ENCODE results near the gene ZNF660.
"Not testable (repeated sequence)": the region's sequence is repeated elsewhere in the genome, so short reads cannot be mapped to it uniquely, and the experiment has no call there.

Gene ZNF660

GRCh38 chr3:44584646-44585501, at the start of gene ZNF660:
ZNF660 (plus strand) TSS chr3:44584964; CDS start chr3:44594194, 9,230 bp downstream.
- no peak for DNase-seq

DNA sequence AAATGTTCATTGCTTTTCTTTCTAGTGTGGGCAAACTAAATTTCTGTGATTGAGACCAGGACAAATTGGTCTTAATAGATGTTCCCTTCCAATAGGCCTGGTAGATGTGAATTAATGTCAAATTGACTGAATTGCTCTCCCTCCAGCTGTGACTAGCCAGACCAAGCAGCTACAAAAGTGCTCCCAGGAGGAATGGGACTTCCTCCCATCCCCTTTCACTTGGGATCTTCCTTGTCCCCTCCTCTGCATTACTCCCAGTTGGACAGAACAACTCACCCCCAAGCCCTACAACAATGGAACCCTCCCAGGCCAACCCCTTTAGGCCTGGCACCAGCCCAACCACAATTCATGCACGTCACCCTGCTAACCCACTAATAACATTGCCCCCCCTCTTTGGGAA, 49.4 kb upstream of the ZNF660 start:
- DNase-seq: no peak

GRCh38 chr3:44544811-44545210, 40.0 kb upstream of the ZNF660 start:
- DNase-seq: not testable (repeated sequence)

DNA sequence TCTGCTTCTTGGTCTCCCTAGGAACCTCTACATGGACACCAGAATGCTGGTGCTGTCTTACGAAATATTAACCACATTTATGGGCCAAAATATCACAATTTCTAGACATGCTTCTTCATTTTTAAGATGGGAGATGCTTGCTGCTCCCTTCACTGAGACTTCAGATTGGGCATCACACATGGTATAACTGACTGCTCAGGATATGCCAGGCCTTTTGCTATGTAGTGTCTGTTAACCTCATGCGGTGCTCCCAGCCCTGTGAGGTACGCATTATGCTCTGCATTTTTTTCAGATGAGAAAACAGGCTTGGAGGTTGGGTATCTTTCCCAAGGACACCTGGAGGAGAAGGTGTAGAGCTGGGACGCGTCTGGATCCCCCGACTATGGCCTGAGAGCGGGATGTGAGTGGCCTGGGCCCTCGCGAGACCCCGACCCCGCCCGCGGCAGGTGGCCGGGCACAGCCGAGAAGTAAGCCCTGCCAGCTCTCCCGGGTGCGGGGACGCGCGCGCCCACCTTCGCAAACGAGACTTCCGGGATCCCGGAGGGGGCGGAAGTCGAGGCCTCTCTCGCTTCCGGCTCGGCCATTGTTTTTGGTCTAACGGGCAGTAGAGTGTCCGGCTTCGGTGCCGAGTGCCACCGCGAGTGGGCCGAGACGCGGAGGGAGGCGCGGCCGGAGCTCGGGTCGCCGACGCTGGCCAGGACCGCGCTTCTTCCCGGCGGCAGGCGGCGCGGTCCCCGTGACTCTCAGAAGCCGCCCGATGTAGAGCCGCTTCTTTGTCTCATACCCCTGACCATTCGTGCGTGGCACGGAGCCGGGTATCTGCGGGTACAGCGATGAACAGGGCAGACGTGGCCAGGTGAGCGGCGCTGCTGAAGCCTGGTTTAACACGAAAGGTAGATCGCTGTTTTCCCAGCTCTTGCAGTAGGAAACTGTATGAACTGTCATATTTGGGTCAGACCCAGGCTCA, 29.9 kb upstream of the ZNF660 start, which contains the start of gene ZKSCAN7:
ZKSCAN7 (plus strand) TSS at position 568 of the 967 bp plus-strand sequence. CDS start 1,855 bp downstream, outside the sequence.
- peak; percentile 55 for DNase-seq

DNA sequence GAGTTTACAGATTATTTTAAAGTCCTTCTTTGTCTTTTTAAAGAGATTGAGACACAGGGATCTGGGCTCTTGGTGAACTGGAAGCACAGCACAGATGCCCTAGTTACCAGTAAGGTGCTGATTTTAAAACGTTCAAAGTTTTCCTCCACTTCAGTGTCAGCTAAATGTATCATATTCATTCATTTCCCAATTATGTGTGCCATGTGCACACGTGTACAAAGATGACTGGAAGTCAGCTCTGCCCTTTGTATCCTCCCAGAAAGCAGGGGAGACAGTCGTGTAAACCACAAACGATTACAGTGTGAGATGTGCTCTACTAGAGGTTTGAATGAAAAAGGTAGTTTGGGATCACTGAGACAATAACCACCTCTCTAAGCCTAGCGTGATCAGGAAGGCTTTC, 29.0 kb upstream of the ZNF660 start:
- DNase-seq: no peak

- no peak for DNase-seq
Measured at GRCh38 chr3:44557074-44557473, 27.7 kb upstream of the ZNF660 start.

DNA sequence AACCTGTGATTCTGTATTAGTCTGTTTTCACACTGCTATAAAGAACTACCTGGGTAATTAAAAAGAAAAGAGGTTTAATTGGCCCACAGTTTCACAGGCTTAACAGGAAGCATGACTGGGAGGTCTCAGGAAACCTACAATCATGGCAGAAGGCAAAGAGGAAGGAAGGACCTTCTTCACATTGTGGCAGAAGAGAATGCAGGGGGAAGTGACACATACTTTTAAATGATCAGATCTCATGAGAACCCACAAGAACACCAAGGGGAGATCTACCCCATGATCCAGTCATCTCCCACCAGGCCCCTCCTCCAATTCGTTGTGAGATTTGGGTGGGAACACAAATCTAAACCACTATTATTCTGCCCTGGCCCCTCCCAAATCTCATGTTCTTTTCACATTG, 23.7 kb upstream of the ZNF660 start:
- DNase-seq: no peak

DNA sequence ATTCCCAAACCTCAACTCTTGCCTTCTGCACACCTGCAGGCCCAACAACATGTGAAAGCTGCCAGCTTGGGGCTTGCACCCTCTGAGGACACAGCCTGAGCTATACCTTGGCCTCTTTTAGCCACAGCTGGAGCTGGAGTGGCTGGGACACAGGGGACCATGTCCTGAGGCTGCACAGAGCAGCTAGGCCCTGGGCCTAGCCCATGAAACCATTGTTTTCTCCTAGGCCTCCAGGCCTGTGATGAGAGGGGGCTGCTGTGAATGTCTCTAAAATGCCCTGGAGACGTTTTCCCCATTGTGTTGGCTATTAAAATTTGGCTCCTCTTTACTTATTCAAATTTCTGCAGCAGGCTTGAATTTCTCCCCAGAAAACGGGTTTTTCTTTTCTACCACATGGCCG, 22.6 kb upstream of the ZNF660 start:
- DNase-seq: no peak

- no peak for DNase-seq
Measured at GRCh38 chr3:44568561-44568960, 16.2 kb upstream of the ZNF660 start.

DNA sequence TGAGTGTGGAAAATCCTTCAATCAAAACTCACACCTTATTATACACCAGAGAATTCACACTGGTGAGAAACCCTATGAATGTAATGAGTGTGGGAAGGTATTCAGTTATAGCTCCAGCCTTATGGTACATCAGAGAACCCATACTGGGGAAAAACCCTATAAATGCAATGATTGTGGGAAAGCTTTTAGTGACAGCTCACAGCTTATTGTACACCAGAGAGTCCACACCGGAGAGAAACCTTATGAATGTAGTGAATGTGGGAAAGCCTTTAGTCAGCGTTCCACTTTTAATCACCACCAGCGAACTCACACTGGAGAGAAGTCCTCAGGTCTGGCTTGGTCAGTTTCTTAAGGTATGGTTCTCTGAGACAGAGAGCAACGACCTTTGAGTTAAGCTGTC, 13.7 kb upstream of the ZNF660 start:
- no peak for DNase-seq

- DNase-seq: no peak
Measured at GRCh38 chr3:44576613-44577012, 8.2 kb upstream of the ZNF660 start.

GRCh38 chr3:44577354-44577952, 7.3 kb upstream of the ZNF660 start:
- DNase-seq: not testable (repeated sequence)

- not testable (repeated sequence) for DNase-seq
Measured at GRCh38 chr3:44578316-44578715, 6.4 kb upstream of the ZNF660 start.

DNA sequence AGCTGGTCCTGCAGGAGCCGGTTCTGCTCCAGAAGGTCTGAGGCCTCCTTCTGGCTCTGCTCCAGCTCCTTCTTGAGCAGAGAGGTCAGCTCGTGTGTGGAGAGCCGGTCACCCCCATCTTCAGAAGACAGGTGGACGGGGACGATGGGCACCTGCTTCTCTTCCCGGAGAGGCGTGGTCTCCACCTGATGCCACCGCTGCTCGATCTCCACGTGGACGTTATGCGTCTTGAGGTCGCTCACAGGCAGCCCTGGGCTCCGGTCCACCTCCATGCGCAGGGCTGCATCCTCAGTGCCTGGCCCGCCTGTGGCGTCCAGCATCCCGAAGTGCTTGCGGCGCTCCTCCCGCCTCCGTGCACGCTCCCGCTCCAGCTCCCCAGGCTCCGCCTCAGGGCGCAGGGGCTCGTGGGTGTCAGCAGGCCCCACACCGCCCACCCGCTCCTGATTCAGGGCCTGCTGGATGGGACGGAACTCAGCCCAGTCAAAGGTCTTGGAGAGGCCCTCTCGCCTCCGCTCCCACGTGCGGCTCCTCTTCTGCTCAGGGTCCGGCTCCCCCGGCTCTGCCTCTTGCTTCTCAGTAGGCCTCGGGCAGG, 5.7 kb upstream of the ZNF660 start:
- not testable (repeated sequence) for DNase-seq

DNA sequence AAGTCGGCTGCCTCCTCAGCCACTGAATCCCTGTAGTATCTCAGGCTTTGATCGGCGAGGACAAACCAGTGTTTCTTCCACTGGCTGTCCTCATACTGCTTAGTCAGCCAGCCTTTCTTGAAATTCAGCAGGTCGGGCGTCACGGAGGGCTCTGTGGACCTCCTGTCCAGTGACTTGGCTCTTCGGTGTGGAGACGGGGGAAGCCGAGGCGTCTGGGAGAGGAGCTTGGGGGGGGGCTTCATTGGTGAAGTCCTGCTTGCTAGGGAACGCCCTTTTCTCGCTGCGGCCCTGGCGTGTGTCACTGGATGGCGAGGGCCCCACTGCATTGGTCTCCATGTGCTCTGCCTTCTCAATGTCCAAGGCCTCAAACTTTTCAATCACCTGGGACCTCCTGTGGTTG, 5.0 kb upstream of the ZNF660 start:
- DNase-seq: not testable (repeated sequence)

DNA sequence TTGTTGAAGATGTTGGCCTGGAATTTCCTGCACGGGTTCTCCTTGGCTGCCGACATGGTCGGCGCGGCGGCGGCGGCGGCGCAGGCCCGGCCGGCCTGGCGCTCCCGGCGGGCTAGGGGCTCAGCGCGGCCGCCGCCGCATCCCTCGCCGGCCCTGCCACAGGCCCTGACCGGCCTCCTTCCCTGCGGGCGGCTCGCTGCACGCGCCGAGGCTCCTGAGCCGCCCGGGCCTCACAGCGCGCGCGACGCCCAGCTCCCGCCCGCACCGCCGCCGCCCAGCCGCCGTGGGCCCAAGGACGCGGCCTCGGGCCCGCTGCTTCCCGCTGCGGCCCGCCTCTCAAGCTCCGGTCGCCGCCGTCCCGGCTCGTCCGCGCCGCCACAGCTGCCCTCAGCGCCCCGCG, 3.8 kb upstream of the ZNF660 start:
- not testable (repeated sequence) for DNase-seq

DNA sequence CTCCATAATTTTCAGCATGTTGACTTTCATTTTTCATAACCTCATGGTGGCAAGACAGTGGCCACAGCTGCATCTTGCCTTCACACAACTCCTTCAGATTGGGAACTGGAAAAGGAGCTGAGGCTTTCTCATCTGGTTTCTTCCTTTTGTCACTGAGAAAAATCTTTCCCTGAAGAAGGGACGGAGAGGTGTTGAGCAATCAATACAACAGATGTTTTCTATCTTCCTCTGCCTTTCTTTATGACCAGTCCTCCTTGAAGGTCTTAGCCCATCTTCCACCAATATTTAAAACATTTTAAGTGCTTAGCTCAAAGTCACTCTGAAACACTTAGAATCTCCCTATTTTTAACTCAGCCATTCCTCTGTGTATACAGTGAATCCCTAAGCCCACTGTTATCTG, 11.9 kb downstream of the ZNF660 start:
- no peak for DNase-seq

GRCh38 chr3:44601749-44602148, 17.0 kb downstream of the ZNF660 start:
- DNase-seq: no peak

DNA sequence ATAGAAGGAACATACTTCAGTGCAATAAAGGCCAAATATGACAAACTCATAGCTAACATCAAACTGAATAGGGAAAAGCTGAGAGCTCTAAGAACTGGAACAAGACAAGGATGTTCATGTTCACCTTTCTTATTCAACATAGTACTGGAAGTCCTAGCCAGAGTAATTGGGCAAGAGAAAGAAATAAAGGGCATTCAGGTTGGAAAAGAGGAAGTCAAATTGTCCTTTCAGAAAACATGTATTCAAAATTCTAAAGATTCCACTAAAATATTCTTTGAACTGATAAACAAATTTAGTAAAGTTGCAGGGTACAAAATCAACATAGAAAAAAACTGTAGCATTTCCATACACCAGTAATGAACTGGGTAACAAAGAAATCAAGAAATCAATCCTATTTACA, 27.9 kb downstream of the ZNF660 start:
- DNase-seq: no peak

- DNase-seq: peak; percentile 57
Measured at GRCh38 chr3:44624749-44625480, 40.2 kb downstream of the ZNF660 start, which contains the start of gene ZNF197. ZNF197 (plus strand) TSS chr3:44625036; CDS start chr3:44629155, 4,119 bp downstream.

DNA sequence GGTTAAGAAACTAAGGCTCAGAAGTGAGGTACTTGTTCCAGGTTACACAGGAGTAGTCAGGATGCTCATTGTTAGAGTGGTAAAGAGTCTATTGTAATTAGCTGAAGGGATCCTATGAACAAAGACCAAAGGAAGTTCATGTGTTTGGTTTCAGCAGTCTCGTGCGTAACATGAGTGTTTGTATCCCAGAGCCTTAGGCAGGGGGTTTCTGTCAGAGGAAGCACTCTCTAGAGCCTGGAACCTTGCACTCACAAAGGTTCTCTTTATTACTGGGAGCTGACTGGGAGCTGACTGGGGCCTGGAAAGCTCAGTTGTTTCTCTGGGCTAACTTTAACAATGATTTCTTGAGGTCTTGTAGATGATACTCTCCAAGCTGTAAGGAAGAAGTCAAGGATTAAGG, 44.0 kb downstream of the ZNF660 start:
- no peak for DNase-seq

DNA sequence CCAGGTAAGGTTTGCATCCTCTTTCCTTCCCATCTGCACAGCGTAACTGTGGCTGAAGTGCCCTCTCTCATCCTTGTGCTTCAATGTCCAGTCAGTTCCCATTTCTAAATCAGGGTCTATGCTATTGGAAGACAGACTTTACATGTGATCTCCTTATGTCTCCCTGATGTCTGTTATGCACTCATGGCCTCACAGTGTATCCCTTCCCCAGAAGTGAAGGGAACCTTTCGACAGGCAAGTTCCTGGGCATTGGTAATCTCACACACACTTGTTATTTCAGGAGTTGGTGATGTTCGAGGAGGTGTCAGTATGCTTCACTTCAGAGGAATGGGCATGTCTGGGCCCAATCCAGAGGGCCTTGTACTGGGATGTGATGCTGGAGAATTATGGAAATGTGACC, 47.4 kb downstream of the ZNF660 start:
- no peak for DNase-seq

Data from activated naive CD4-positive, alpha-beta T cell treated with Interleukin-2 at 50 U/mL for 16 hours (primary cell).